GM23338 (cell line): Measurements from ENCODE around the gene SH3GL3. TPM values are rescaled to one million over a fixed set of nuclear protein-coding genes. Genes with fewer than 3 reads are reported as not detected.

Experiments used
- ATAC-seq: fragments of 200-7000 bp; cut with Tn5 transposase; 3 replicates; pipeline ENCODE4 v1.9.1; 2020
- DNase-seq: peaks from one replicate; pipeline ENCODE4 v3.0.0-alpha.2; 2015; ENCODE audit warnings: low spot score
- H2AFZ ChIP-seq: fragments of 200-600 bp; sonication (generic); 2 replicates; pipeline ENCODE4 v1.8.0; 2016; ENCODE audit warnings: antibody characterized with exemption, mild to moderate bottlenecking, moderate library complexity
- H3F3A ChIP-seq: fragments of 200-600 bp; sonication (generic); replicated peaks from 2 replicates; pipeline ENCODE4 v1.8.0; 2017; ENCODE audit warnings: antibody characterized with exemption, mixed run types, low read depth
- H3K27ac ChIP-seq: fragments of 200-600 bp; sonication (generic); 2 replicates; pipeline ENCODE4 v1.6.1; 2016; ENCODE audit warnings: low read depth
- H3K27me3 ChIP-seq: fragments of 200-600 bp; sonication (generic); 2 replicates; pipeline ENCODE4 v1.8.0; 2016; ENCODE audit warnings: mild to moderate bottlenecking, mixed run types, moderate library complexity; ENCODE audit not compliant: insufficient read depth
- H3K36me3 ChIP-seq: fragments of 200-600 bp; sonication (generic); 2 replicates; pipeline ENCODE4 v1.8.0; 2016; ENCODE audit warnings: mild to moderate bottlenecking; ENCODE audit not compliant: insufficient read depth
- H3K4me1 ChIP-seq: fragments of 200-600 bp; sonication (generic); 2 replicates; pipeline ENCODE4 v1.8.0; 2016; ENCODE audit warnings: mild to moderate bottlenecking, moderate library complexity; ENCODE audit not compliant: insufficient read depth
- H3K4me2 ChIP-seq: fragments of 200-600 bp; sonication (generic); 2 replicates; pipeline ENCODE4 v1.7.1; 2017; ENCODE audit warnings: mixed run types
- H3K4me3 ChIP-seq: fragments of 200-600 bp; sonication (generic); 2 replicates; pipeline ENCODE4 v1.6.1; 2016; ENCODE audit warnings: mixed run types
- H3K79me2 ChIP-seq: fragments of 200-600 bp; sonication (generic); replicated peaks from 2 replicates; pipeline ENCODE4 v1.8.0; 2017; ENCODE audit warnings: mild to moderate bottlenecking; ENCODE audit not compliant: insufficient read depth
- H3K9me2 ChIP-seq: fragments of 200-600 bp; sonication (generic); 2 replicates; pipeline ENCODE4 v1.8.0; 2017; ENCODE audit not compliant: insufficient read depth
- H4K20me1 ChIP-seq: fragments of 200-600 bp; sonication (generic); replicated peaks from 2 replicates; pipeline ENCODE4 v1.8.0; 2017; ENCODE audit warnings: mild to moderate bottlenecking; ENCODE audit not compliant: insufficient read depth
- H3K27ac Mint-ChIP-seq: 2 replicates; pipeline ENCODE4 v1.8.0; 2020; ENCODE audit warnings: inconsistent platforms, mild to moderate bottlenecking, moderate library complexity, mixed read lengths
- H3K27me3 Mint-ChIP-seq: 3 replicates; pipeline ENCODE4 v1.8.0; 2022; ENCODE audit warnings: low read depth, mild to moderate bottlenecking, moderate library complexity, mixed read lengths, inconsistent platforms; ENCODE audit not compliant: insufficient read depth, poor library complexity
- H3K36me3 Mint-ChIP-seq: 3 replicates; pipeline ENCODE4 v1.8.0; 2021; ENCODE audit warnings: low read depth, mild to moderate bottlenecking, inconsistent platforms, moderate library complexity, mixed read lengths
- H3K4me1 Mint-ChIP-seq: 3 replicates; pipeline ENCODE4 v1.8.0; 2020; ENCODE audit warnings: mild to moderate bottlenecking, inconsistent platforms, mixed read lengths
- H3K4me3 Mint-ChIP-seq: 3 replicates; pipeline ENCODE4 v1.8.0; 2021; ENCODE audit warnings: moderate library complexity, mild to moderate bottlenecking, inconsistent platforms, mixed read lengths
- H3K9me3 Mint-ChIP-seq: 3 replicates; pipeline ENCODE4 v1.8.0; 2020; ENCODE audit warnings: moderate library complexity, mild to moderate bottlenecking, inconsistent platforms, mixed read lengths
- CREB1 ChIP-seq: fragments of 250-450 bp; sonication (Bioruptor Pico); IDR thresholded peaks from 2 replicates; pipeline ENCODE4 v1.5.0; 2020; ENCODE audit warnings: low read depth, mild to moderate bottlenecking, moderate library complexity
- CTCF ChIP-seq, 2 experiments: fragments of 200-600 bp in 1 of 2; sonication (generic) in 1 of 2; conservative IDR thresholded peaks; 2 replicates each; pipeline versions ENCODE4 v1.5.1 to v1.6.1; 2016 to 2017; ENCODE audit warnings: antibody characterized with exemption in 2 of 2, low read depth in 2 of 2, mild to moderate bottlenecking in 2 of 2, moderate library complexity in 1 of 2
- EZH2phosphoT487 ChIP-seq: fragments of 200-600 bp; sonication (generic); IDR thresholded peaks from one replicate; pipeline ENCODE4 v1.8.1; 2018; ENCODE audit warnings: antibody characterized with exemption; ENCODE audit not compliant: unreplicated experiment
- JUNB ChIP-seq: IDR thresholded peaks from one replicate; pipeline ENCODE4 v1.6.1; 2016; ENCODE audit warnings: antibody characterized with exemption; ENCODE audit not compliant: unreplicated experiment
- NANOG ChIP-seq: IDR thresholded peaks from 2 replicates; pipeline ENCODE4 v1.6.1; 2016; ENCODE audit warnings: antibody characterized with exemption, borderline replicate concordance
- POLR2AphosphoS5 ChIP-seq: IDR thresholded peaks from 2 replicates; pipeline ENCODE4 v1.6.1; 2016; ENCODE audit warnings: antibody characterized with exemption, low read depth
- ZNF331 ChIP-seq: fragments of 250-450 bp; sonication (Bioruptor Pico); IDR thresholded peaks from 2 replicates; pipeline ENCODE4 v1.5.0; 2020; ENCODE audit warnings: low read depth, mild to moderate bottlenecking, moderate library complexity
- ZNF462 ChIP-seq: fragments of 250-450 bp; sonication (Bioruptor Pico); IDR thresholded peaks from 2 replicates; pipeline ENCODE4 v1.5.0; 2020; ENCODE audit warnings: mild to moderate bottlenecking, moderate library complexity
- polyA plus RNA-seq: library from polyadenylated mRNA; unstranded; fragments of >200 nt; fragmentation: Nextera tagmentation; extraction: Ambion mirVana; gene quantifications from 2 replicates; pipeline ENCODE4 v1.2.1, GENCODE V29; 2016
- total RNA-seq: library from RNA; depleted of rRNA; stranded (reverse); fragments of >200 nt; shearing (Covaris generic); gene quantifications from 2 replicates; pipeline ENCODE4 v1.2.3, GENCODE V29; 2014

SH3GL3 gene
- total and polyA plus RNA-seq, 2 experiments from 2014 or later = 15.9 to 21.1 TPM

GRCh38 chr15:83547168-83547567 lies 100.0 kb downstream of the SH3GL3 start:
- Histone ChIP-seq H4K20me1 (no peaks in the 10 kb centered on the region), H3K36me3 (no peaks in the 10 kb centered on the region), H3K9me2 (no peaks in the 10 kb centered on the region), H3K27ac (no peak overlapping the region), H3F3A (no peaks in the 10 kb centered on the region), H3K79me2 (no peaks in the 10 kb centered on the region), H3K27me3 (no peaks in the 10 kb centered on the region), H3K4me3 (no peak overlapping the region), H3K4me1 (peaks cover 46% of the 10 kb centered on the region), H3K4me2 (peak overlapping the region; percentile 15; the same call in 1 of the 2 replicates), H2AFZ (no peak overlapping the region)
- Mint-ChIP-seq H3K4me3 (no peak overlapping the region), H3K9me3 (peaks cover 13% of the 10 kb centered on the region; the same call in 2 of the 3 replicates), H3K27me3 (peaks cover 2% of the 10 kb centered on the region), H3K4me1 (peaks cover 43% of the 10 kb centered on the region), H3K36me3 (peaks cover 12% of the 10 kb centered on the region; the same call in 2 of the 3 replicates), H3K27ac (peak overlapping the region; percentile 36; the same call in 1 of the 2 replicates)
- peak; percentile 24 for DNase-seq
- peak; percentile 68 for ATAC-seq
- TF ChIP-seq CTCF (conservative IDR thresholded peaks at IDR 0.05; ENCODE audit: low read depth in 2 of 2) = no peak
- TF ChIP-seq JUNB = no peak
- TF ChIP-seq POLR2AphosphoS5 = no peak
- no peak for TF ChIP-seq ZNF331 (CRISPR knock-in tag)
- TF ChIP-seq NANOG = no peak
- no peak for TF ChIP-seq EZH2phosphoT487
- no peak for TF ChIP-seq ZNF462 (CRISPR knock-in tag)
- no peak for TF ChIP-seq CREB1
